GM23338 (cell line): ENCODE measurements around the gene PAGE2B. TPM values are rescaled to one million over a fixed set of nuclear protein-coding genes. Genes with fewer than 3 reads are reported as not detected.

Experiments used
- ATAC-seq: fragments of 200-7000 bp; cut with Tn5 transposase; 3 replicates; pipeline ENCODE4 v1.9.1; 2020
- DNase-seq: peaks from one replicate; pipeline ENCODE4 v3.0.0-alpha.2; 2015; ENCODE audit warnings: low spot score
- H2AFZ ChIP-seq: fragments of 200-600 bp; sonication (generic); 2 replicates; pipeline ENCODE4 v1.8.0; 2016; ENCODE audit warnings: antibody characterized with exemption, mild to moderate bottlenecking, moderate library complexity
- H3F3A ChIP-seq: fragments of 200-600 bp; sonication (generic); replicated peaks from 2 replicates; pipeline ENCODE4 v1.8.0; 2017; ENCODE audit warnings: antibody characterized with exemption, mixed run types, low read depth
- H3K27ac ChIP-seq: fragments of 200-600 bp; sonication (generic); 2 replicates; pipeline ENCODE4 v1.6.1; 2016; ENCODE audit warnings: low read depth
- H3K27me3 ChIP-seq: fragments of 200-600 bp; sonication (generic); 2 replicates; pipeline ENCODE4 v1.8.0; 2016; ENCODE audit warnings: mild to moderate bottlenecking, mixed run types, moderate library complexity; ENCODE audit not compliant: insufficient read depth
- H3K36me3 ChIP-seq: fragments of 200-600 bp; sonication (generic); 2 replicates; pipeline ENCODE4 v1.8.0; 2016; ENCODE audit warnings: mild to moderate bottlenecking; ENCODE audit not compliant: insufficient read depth
- H3K4me1 ChIP-seq: fragments of 200-600 bp; sonication (generic); 2 replicates; pipeline ENCODE4 v1.8.0; 2016; ENCODE audit warnings: mild to moderate bottlenecking, moderate library complexity; ENCODE audit not compliant: insufficient read depth
- H3K4me2 ChIP-seq: fragments of 200-600 bp; sonication (generic); 2 replicates; pipeline ENCODE4 v1.7.1; 2017; ENCODE audit warnings: mixed run types
- H3K4me3 ChIP-seq: fragments of 200-600 bp; sonication (generic); 2 replicates; pipeline ENCODE4 v1.6.1; 2016; ENCODE audit warnings: mixed run types
- H3K79me2 ChIP-seq: fragments of 200-600 bp; sonication (generic); replicated peaks from 2 replicates; pipeline ENCODE4 v1.8.0; 2017; ENCODE audit warnings: mild to moderate bottlenecking; ENCODE audit not compliant: insufficient read depth
- H3K9me2 ChIP-seq: fragments of 200-600 bp; sonication (generic); 2 replicates; pipeline ENCODE4 v1.8.0; 2017; ENCODE audit not compliant: insufficient read depth
- H4K20me1 ChIP-seq: fragments of 200-600 bp; sonication (generic); replicated peaks from 2 replicates; pipeline ENCODE4 v1.8.0; 2017; ENCODE audit warnings: mild to moderate bottlenecking; ENCODE audit not compliant: insufficient read depth
- H3K27ac Mint-ChIP-seq: 2 replicates; pipeline ENCODE4 v1.8.0; 2020; ENCODE audit warnings: inconsistent platforms, mild to moderate bottlenecking, moderate library complexity, mixed read lengths
- H3K27me3 Mint-ChIP-seq: 3 replicates; pipeline ENCODE4 v1.8.0; 2022; ENCODE audit warnings: low read depth, mild to moderate bottlenecking, moderate library complexity, mixed read lengths, inconsistent platforms; ENCODE audit not compliant: insufficient read depth, poor library complexity
- H3K36me3 Mint-ChIP-seq: 3 replicates; pipeline ENCODE4 v1.8.0; 2021; ENCODE audit warnings: low read depth, mild to moderate bottlenecking, inconsistent platforms, moderate library complexity, mixed read lengths
- H3K4me1 Mint-ChIP-seq: 3 replicates; pipeline ENCODE4 v1.8.0; 2020; ENCODE audit warnings: mild to moderate bottlenecking, inconsistent platforms, mixed read lengths
- H3K4me3 Mint-ChIP-seq: 3 replicates; pipeline ENCODE4 v1.8.0; 2021; ENCODE audit warnings: moderate library complexity, mild to moderate bottlenecking, inconsistent platforms, mixed read lengths
- H3K9me3 Mint-ChIP-seq: 3 replicates; pipeline ENCODE4 v1.8.0; 2020; ENCODE audit warnings: moderate library complexity, mild to moderate bottlenecking, inconsistent platforms, mixed read lengths
- CREB1 ChIP-seq: fragments of 250-450 bp; sonication (Bioruptor Pico); IDR thresholded peaks from 2 replicates; pipeline ENCODE4 v1.5.0; 2020; ENCODE audit warnings: low read depth, mild to moderate bottlenecking, moderate library complexity
- ETS1 ChIP-seq: IDR thresholded peaks from 2 replicates; pipeline ENCODE4 v1.6.1; 2016; ENCODE audit warnings: antibody characterized with exemption
- EZH2phosphoT487 ChIP-seq: fragments of 200-600 bp; sonication (generic); IDR thresholded peaks from one replicate; pipeline ENCODE4 v1.8.1; 2018; ENCODE audit warnings: antibody characterized with exemption; ENCODE audit not compliant: unreplicated experiment
- JUNB ChIP-seq: IDR thresholded peaks from one replicate; pipeline ENCODE4 v1.6.1; 2016; ENCODE audit warnings: antibody characterized with exemption; ENCODE audit not compliant: unreplicated experiment
- NANOG ChIP-seq: IDR thresholded peaks from 2 replicates; pipeline ENCODE4 v1.6.1; 2016; ENCODE audit warnings: antibody characterized with exemption, borderline replicate concordance
- POLR2AphosphoS5 ChIP-seq: IDR thresholded peaks from 2 replicates; pipeline ENCODE4 v1.6.1; 2016; ENCODE audit warnings: antibody characterized with exemption, low read depth
- ZNF114 ChIP-seq: fragments of 250-450 bp; sonication (Bioruptor Pico); IDR thresholded peaks from 2 replicates; pipeline ENCODE4 v1.5.0; 2020; ENCODE audit warnings: mild to moderate bottlenecking, moderate library complexity
- ZNF331 ChIP-seq: fragments of 250-450 bp; sonication (Bioruptor Pico); IDR thresholded peaks from 2 replicates; pipeline ENCODE4 v1.5.0; 2020; ENCODE audit warnings: low read depth, mild to moderate bottlenecking, moderate library complexity
- ZNF462 ChIP-seq: fragments of 250-450 bp; sonication (Bioruptor Pico); IDR thresholded peaks from 2 replicates; pipeline ENCODE4 v1.5.0; 2020; ENCODE audit warnings: mild to moderate bottlenecking, moderate library complexity
- polyA plus RNA-seq: library from polyadenylated mRNA; unstranded; fragments of >200 nt; fragmentation: Nextera tagmentation; extraction: Ambion mirVana; gene quantifications from 2 replicates; pipeline ENCODE4 v1.2.1, GENCODE V29; 2016
- total RNA-seq: library from RNA; depleted of rRNA; stranded (reverse); fragments of >200 nt; shearing (Covaris generic); gene quantifications from 2 replicates; pipeline ENCODE4 v1.2.3, GENCODE V29; 2014

PAGE2B gene
- total and polyA plus RNA-seq, 2 experiments from 2014 or later, result not detected

- Histone ChIP-seq H3K27me3 (no peaks in the 10 kb centered on the region), H3K4me3 (no peak overlapping the region), H3K9me2 (no peaks in the 10 kb centered on the region), H3K36me3 (no peaks in the 10 kb centered on the region), H2AFZ (no peak overlapping the region), H3K4me2 (no peak overlapping the region), H3K4me1 (no peaks in the 10 kb centered on the region), H3K27ac (no peak overlapping the region), H3K79me2 (no peaks in the 10 kb centered on the region), H4K20me1 (no peaks in the 10 kb centered on the region), H3F3A (no peaks in the 10 kb centered on the region)
- H3K27ac Mint-ChIP-seq, result no peak overlapping the region
- ATAC-seq (no peak), DNase-seq (no peak)
- TF ChIP-seq JUNB, result no peak
- TF ChIP-seq ZNF462 (CRISPR knock-in tag), result no peak
- no peak for TF ChIP-seq ZNF331 (CRISPR knock-in tag)
- TF ChIP-seq CREB1 (CRISPR knock-in tag), result no peak
- no peak for TF ChIP-seq ETS1
- no peak for TF ChIP-seq ZNF114 (CRISPR knock-in tag)
- no peak for TF ChIP-seq POLR2AphosphoS5
- TF ChIP-seq EZH2phosphoT487, result no peak
- no peak for TF ChIP-seq NANOG
- H3K9me3 Mint-ChIP-seq, result no peaks in the 10 kb centered on the region
- H3K27me3 Mint-ChIP-seq, result no peaks in the 10 kb centered on the region
- H3K36me3 Mint-ChIP-seq, result no peaks in the 10 kb centered on the region
- no peak overlapping the region for H3K4me3 Mint-ChIP-seq
- no peaks in the 10 kb centered on the region for H3K4me1 Mint-ChIP-seq
These were observed 44.4 kb downstream of the PAGE2B start for GRCh38 chrX:55119271-55119670.
